ENCODE measurements around the gene FAT2.

- TF ChIP-seq CTCF (IDR thresholded peaks at IDR 0.05) (no peak), POLR2AphosphoS5 (IDR thresholded peaks at IDR 0.05) (no peak), POLR2A (IDR thresholded peaks at IDR 0.05) (no peak), EP300 (IDR thresholded peaks at IDR 0.05; ENCODE audit: low read depth) (no peak)
Measured at GRCh38 chr5:151607304-151607703, 16.2 kb upstream of the FAT2 start.
